Measurements from ENCODE around the gene TTLL5. TPM values are rescaled to one million over a fixed set of nuclear protein-coding genes. Genes with fewer than 3 reads are reported as not detected.

The TTLL5 gene
- total RNA-seq, 4 donors from 2014 or later, result 36.3 to 61.8 (median 36.7) TPM

GRCh38 chr14:75904311-75904710, 243.3 kb downstream of the TTLL5 start:
- peaks cover 0 to 19% (median 0%) of the 10 kb centered on the region in 4 donors for H3K4me1 ChIP-seq
- no peaks in the 10 kb centered on the region for H3K27me3 ChIP-seq
- peaks cover 0 to 14% (median 0%) of the 10 kb centered on the region in 3 donors for H3K36me3 ChIP-seq
- H3K4me3 ChIP-seq, result no peak overlapping the region
- H3K9me3 ChIP-seq, result no peaks in the 10 kb centered on the region
- 61 to 72% methylated on average over 3 of the region's 3 CpGs for WGBS, 2 donors
- H3K27ac ChIP-seq, result no peak overlapping the region
- TF ChIP-seq EP300 (IDR thresholded peaks at IDR 0.05), result no peak
- TF ChIP-seq POLR2A (IDR thresholded peaks at IDR 0.05), result no peak
- TF ChIP-seq CTCF (IDR thresholded peaks at IDR 0.05), result no peak
- no peak for DNase-seq (ENCODE audit: low spot score in 2 of 2)

- peak; percentile 38 to 78 for DNase-seq (ENCODE audit: low spot score in 2 of 2)
- Histone ChIP-seq H3K36me3 (peaks cover 0 to 14% (median 0%) of the 10 kb centered on the region in 3 donors), H3K4me1 (peaks cover 0 to 19% (median 0%) of the 10 kb centered on the region in 4 donors), H3K9me3 (no peaks in the 10 kb centered on the region), H3K27me3 (no peaks in the 10 kb centered on the region), H3K27ac (peak overlapping the region in 2 of 4 donors; percentile 32 to 54), H3K4me3 (no peak overlapping the region)
- 46 to 53% methylated on average over 7 of the region's 7 CpGs for WGBS, 2 donors
- TF ChIP-seq EP300 (IDR thresholded peaks at IDR 0.05), result no peak
These were observed 244.3 kb downstream of the TTLL5 start for GRCh38 chr14:75905147-75905904.

GRCh38 chr14:75906228-75906627, 245.2 kb downstream of the TTLL5 start:
- Histone ChIP-seq H3K27me3 (no peaks in the 10 kb centered on the region), H3K4me3 (no peak overlapping the region), H3K4me1 (peaks cover 0 to 19% (median 0%) of the 10 kb centered on the region in 4 donors), H3K36me3 (peaks cover 0 to 14% (median 0%) of the 10 kb centered on the region in 3 donors), H3K9me3 (no peaks in the 10 kb centered on the region), H3K27ac (peak overlapping the region in 2 of 4 donors; percentile 32 to 54)
- TF ChIP-seq CTCF (IDR thresholded peaks at IDR 0.05) (no peak), EP300 (IDR thresholded peaks at IDR 0.05) (no peak), POLR2A (IDR thresholded peaks at IDR 0.05) (no peak)
- no peak for DNase-seq (ENCODE audit: low spot score in 2 of 2)
- 80 to 82% methylated on average over 5 of the region's 5 CpGs for WGBS, 2 donors

GRCh38 chr14:75906680-75907280, 245.7 kb downstream of the TTLL5 start:
- Histone ChIP-seq H3K4me1 (peaks cover 0 to 23% (median 0%) of the 10 kb centered on the region in 4 donors), H3K27me3 (no peaks in the 10 kb centered on the region), H3K4me3 (no peak overlapping the region), H3K36me3 (peaks cover 0 to 14% (median 0%) of the 10 kb centered on the region in 3 donors), H3K27ac (peak overlapping the region in 2 of 4 donors; percentile 32 to 54), H3K9me3 (no peaks in the 10 kb centered on the region)
- WGBS, 2 donors, result 44 to 45% methylated on average over 4 of the region's 4 CpGs
- no peak for TF ChIP-seq POLR2A (IDR thresholded peaks at IDR 0.05)
- TF ChIP-seq CTCF (IDR thresholded peaks at IDR 0.05), result peak; percentile 81 to 91 (median 85)
- peak; percentile 44 to 87 for DNase-seq (ENCODE audit: low spot score in 2 of 2)

GRCh38 chr14:75907756-75908359, 246.8 kb downstream of the TTLL5 start:
- Histone ChIP-seq H3K36me3 (peaks cover 0 to 4% (median 0%) of the 10 kb centered on the region in 3 donors), H3K27me3 (no peaks in the 10 kb centered on the region), H3K4me1 (peaks cover 0 to 27% (median 0%) of the 10 kb centered on the region in 4 donors), H3K27ac (no peak overlapping the region), H3K4me3 (no peak overlapping the region), H3K9me3 (no peaks in the 10 kb centered on the region)
- TF ChIP-seq CTCF (IDR thresholded peaks at IDR 0.05) (no peak), POLR2A (IDR thresholded peaks at IDR 0.05) (no peak), EP300 (IDR thresholded peaks at IDR 0.05) (no peak)
- WGBS, 2 donors, result 86 to 90% methylated on average over 4 of the region's 4 CpGs
- no peak for DNase-seq (ENCODE audit: low spot score in 2 of 2)

Measured in tibial nerve (tissue), 4 donors.